IMR-90 (cell line): ENCODE measurements around the gene CALM1. TPM values are rescaled to one million over a fixed set of nuclear protein-coding genes. Genes with fewer than 3 reads are reported as not detected.

ENCODE experiments used
- ATAC-seq: fragments of 200-7000 bp; cut with Tn5 transposase; 2 replicates; pipeline ENCODE4 v1.9.1; 2020; ENCODE audit warnings: low read depth, mild to moderate bottlenecking, moderate library complexity
- BruUV-seq: library from RNA; stranded (reverse); fragments of 400-500 nt; replicated peaks from 2 replicates; lab custom pipeline; 2021; lab: Mats Ljungman, UMichigan
- CTCF ChIA-PET: fragments of 300-600 bp; formaldehyde crosslinking; extraction: SDS; loops from one replicate; lab custom pipeline; 2021; ENCODE audit warnings: antibody characterized with exemption; lab: Yijun Ruan, JAX
- POLR2A ChIA-PET: fragments of 300-600 bp; sonication (Branson Sonifier 250); formaldehyde crosslinking; loops from one replicate; lab custom pipeline; 2022; ENCODE audit warnings: antibody characterized with exemption; ENCODE audit not compliant: unreplicated experiment; lab: Charles Lee
- DNase-seq: peaks from one replicate; pipeline ENCODE4 v3.0.0; 2013
- H2AFZ ChIP-seq: replicated peaks from 2 replicates; pipeline ENCODE3; 2013; ENCODE audit warnings: low read length, mild to moderate bottlenecking; ENCODE audit not compliant: poor library complexity
- H2AK5ac ChIP-seq: 2 replicates; pipeline ENCODE4 v1.6.1; 2013; ENCODE audit warnings: low read depth, low read length, inconsistent platforms
- H2AK9ac ChIP-seq: replicated peaks from 2 replicates; pipeline ENCODE3; 2013; ENCODE audit warnings: mild to moderate bottlenecking, low read depth, low read length, moderate library complexity; ENCODE audit not compliant: poor library complexity
- H2BK120ac ChIP-seq: 2 replicates; pipeline ENCODE4 v1.6.1; 2013; ENCODE audit warnings: low read depth, low read length, inconsistent platforms
- H2BK15ac ChIP-seq: 3 replicates; pipeline ENCODE4 v1.6.1; 2013; ENCODE audit warnings: low read depth, low read length, inconsistent platforms
- H2BK20ac ChIP-seq: 2 replicates; pipeline ENCODE4 v1.6.1; 2013; ENCODE audit warnings: low read depth, mild to moderate bottlenecking, inconsistent platforms, low read length, moderate library complexity
- H2BK5ac ChIP-seq: 2 replicates; pipeline ENCODE4 v1.6.1; 2013; ENCODE audit warnings: mild to moderate bottlenecking, low read depth, low read length, inconsistent platforms; ENCODE audit not compliant: poor library complexity, severe bottlenecking
- H3K14ac ChIP-seq: replicated peaks from 2 replicates; pipeline ENCODE4 v1.6.1; 2013; ENCODE audit warnings: low read depth, low read length, inconsistent platforms
- H3K18ac ChIP-seq: 2 replicates; pipeline ENCODE4 v1.6.1; 2013; ENCODE audit warnings: low read depth, low read length, control low read depth
- H3K23ac ChIP-seq: 2 replicates; pipeline ENCODE4 v1.6.1; 2013; ENCODE audit warnings: low read depth, low read length, inconsistent platforms
- H3K27ac ChIP-seq: 2 replicates; pipeline ENCODE4 v1.5.1; 2013; ENCODE audit warnings: mild to moderate bottlenecking, control low read depth, low read length; ENCODE audit not compliant: insufficient read depth
- H3K27me3 ChIP-seq: 2 replicates; pipeline ENCODE4 v1.6.1; 2013; ENCODE audit warnings: low read length; ENCODE audit not compliant: control insufficient read depth, insufficient read depth
- H3K36me3 ChIP-seq: 2 replicates; pipeline ENCODE4 v1.6.1; 2013; ENCODE audit warnings: low read length, mixed read lengths; ENCODE audit not compliant: control insufficient read depth, insufficient read depth
- H3K4ac ChIP-seq: 2 replicates; pipeline ENCODE4 v1.6.1; 2013; ENCODE audit warnings: low read depth, low read length, inconsistent platforms
- H3K4me1 ChIP-seq: 2 replicates; pipeline ENCODE4 v1.6.1; 2013; ENCODE audit warnings: low read length, mixed read lengths; ENCODE audit not compliant: control insufficient read depth, insufficient read depth
- H3K4me2 ChIP-seq: 2 replicates; pipeline ENCODE4 v1.6.1; 2013; ENCODE audit warnings: low read depth, mild to moderate bottlenecking, control low read depth, low read length, moderate library complexity
- H3K4me3 ChIP-seq: 2 replicates; pipeline ENCODE4 v1.5.1; 2013; ENCODE audit warnings: low read depth, mild to moderate bottlenecking, control low read depth, low read length, moderate library complexity; ENCODE audit not compliant: insufficient read depth
- H3K56ac ChIP-seq: 2 replicates; pipeline ENCODE4 v1.6.1; 2013; ENCODE audit warnings: low read length, inconsistent platforms; ENCODE audit not compliant: insufficient read depth; ENCODE audit errors: extremely low read depth
- H3K79me1 ChIP-seq, 2 experiments: 2 replicates each; pipeline ENCODE4 v1.6.1; 2013; ENCODE audit warnings: low read length in 2 of 2, inconsistent platforms in 1 of 2, low read depth in 1 of 2
- H3K9ac ChIP-seq: 2 replicates; pipeline ENCODE4 v1.6.1; 2013; ENCODE audit warnings: low read depth, low read length, control low read depth
- H3K9me1 ChIP-seq: 2 replicates; pipeline ENCODE4 v1.6.1; 2013; ENCODE audit warnings: low read length, inconsistent platforms; ENCODE audit not compliant: insufficient read depth
- H3K9me3 ChIP-seq: 2 replicates; pipeline ENCODE4 v1.6.1; 2013; ENCODE audit warnings: low read length; ENCODE audit not compliant: control insufficient read depth, insufficient read depth
- H4K20me1 ChIP-seq: 2 replicates; pipeline ENCODE4 v1.6.1; 2013; ENCODE audit warnings: low read length, inconsistent platforms; ENCODE audit not compliant: insufficient read depth
- H4K5ac ChIP-seq: 2 replicates; pipeline ENCODE4 v1.6.1; 2013; ENCODE audit warnings: mild to moderate bottlenecking, low read depth, low read length, control low read depth
- H4K8ac ChIP-seq, 2 experiments: 2 replicates each; pipeline ENCODE4 v1.6.1; 2013; ENCODE audit warnings: low read depth in 2 of 2, low read length in 2 of 2, control low read depth in 1 of 2, inconsistent platforms in 1 of 2
- H4K91ac ChIP-seq: 2 replicates; pipeline ENCODE4 v1.6.1; 2013; ENCODE audit warnings: low read depth, low read length, inconsistent platforms; ENCODE audit not compliant: insufficient read depth
- BHLHE40 ChIP-seq: fragments of 150-350 bp; IDR thresholded peaks from 2 replicates; pipeline ENCODE4 v1.6.1; 2016; ENCODE audit warnings: mild to moderate bottlenecking, low read depth, low read length
- CEBPB ChIP-seq: IDR thresholded peaks from 2 replicates; pipeline ENCODE4 v1.6.1; 2012; ENCODE audit warnings: low read depth, low read length, improper control_type of control experiment
- CHD1 ChIP-seq: IDR thresholded peaks from 2 replicates; pipeline ENCODE4 v1.6.1; 2012; ENCODE audit warnings: low read depth, low read length, improper control_type of control experiment
- FOS ChIP-seq: fragments of 150-350 bp; IDR thresholded peaks from 2 replicates; pipeline ENCODE4 v1.6.1; 2016; ENCODE audit warnings: low read depth, low read length
- MAFK ChIP-seq: IDR thresholded peaks from 2 replicates; pipeline ENCODE4 v1.6.1; 2012; ENCODE audit warnings: low read depth, low read length, improper control_type of control experiment
- MAZ ChIP-seq: IDR thresholded peaks from 2 replicates; pipeline ENCODE4 v1.6.1; 2012; ENCODE audit warnings: low read depth, mild to moderate bottlenecking, low read length, improper control_type of control experiment, moderate library complexity, borderline replicate concordance
- MXI1 ChIP-seq: IDR thresholded peaks from 2 replicates; pipeline ENCODE4 v1.6.1; 2012; ENCODE audit warnings: low read depth, mild to moderate bottlenecking, low read length, moderate library complexity, borderline replicate concordance
- NFE2L2 ChIP-seq: fragments of 150-350 bp; IDR thresholded peaks from 2 replicates; pipeline ENCODE4 v1.6.1; 2016; ENCODE audit warnings: low read depth, mild to moderate bottlenecking, low read length
- POLR2A ChIP-seq: IDR thresholded peaks from 2 replicates; pipeline ENCODE4 v1.6.1; 2012; ENCODE audit warnings: mild to moderate bottlenecking, low read depth, low read length
- RAD21 ChIP-seq: IDR thresholded peaks from 2 replicates; pipeline ENCODE4 v1.6.1; 2012; ENCODE audit warnings: low read length, improper control_type of control experiment
- RCOR1 ChIP-seq: IDR thresholded peaks from 2 replicates; pipeline ENCODE4 v1.6.1; 2012; ENCODE audit warnings: mild to moderate bottlenecking, low read length, improper control_type of control experiment; ENCODE audit not compliant: insufficient replicate concordance
- RFX5 ChIP-seq: IDR thresholded peaks from 2 replicates; pipeline ENCODE4 v1.8.0; 2012; ENCODE audit warnings: low read depth, mild to moderate bottlenecking, low read length, moderate library complexity
- SMC3 ChIP-seq: fragments of 150-350 bp; IDR thresholded peaks from 2 replicates; pipeline ENCODE4 v1.6.1; 2016; ENCODE audit warnings: low read depth, mild to moderate bottlenecking, antibody characterized with exemption, low read length, moderate library complexity
- WGBS, 2 experiments: methylation state at CpG; one replicate each; pipeline versions ENCODE4 v1.1.5 to v1.1.7; 2013; ENCODE audit warnings: missing lambda C conversion rate in 2 of 2; ENCODE audit not compliant: insufficient read length in 1 of 2; ENCODE audit errors: extremely low coverage in 2 of 2; 5-methylcytosine and 5-hydroxymethylcytosine counted together
- dilution Hi-C: fragments of 300-500 bp; cut with HindIII; formaldehyde crosslinking; loops from one replicate; pipeline ENCODE4 v1.14.3; 2018; ENCODE audit warnings: low sequenced_read_pairs; ENCODE audit not compliant: unreplicated experiment
- in situ Hi-C: fragments of 300-500 bp; cut with MboI; formaldehyde crosslinking; loops from 3 replicates; pipeline ENCODE4 v1.14.3; 2019; ENCODE audit warnings: low sequenced_read_pairs, inconsistent platforms, mixed read lengths
- intact Hi-C: fragments of 100-400 bp; cut with micrococcal nuclease; formaldehyde crosslinking; loops from 2 replicates; pipeline ENCODE4 v1.10.0; 2022
- polyA plus RNA-seq, 3 experiments: library from polyadenylated mRNA; depleted of rRNA; stranded (reverse); fragments of >200 nt; gene quantifications; 2 replicates each; pipeline ENCODE4 v1.2.3, GENCODE V29; 2012; ENCODE audit warnings: low replicate concordance in 1 of 3
- total RNA-seq: library from RNA; depleted of rRNA; stranded (reverse); fragments of >200 nt; gene quantifications from 2 replicates; pipeline ENCODE4 v1.2.3, GENCODE V29; 2012
- TF ChIP-seq, protein P1 (sequence below): conservative IDR thresholded peaks from 2 replicates; pipeline ENCODE4 v1.5.1; 2012; ENCODE audit warnings: mild to moderate bottlenecking, low read depth, low read length, improper control_type of control experiment
- TF ChIP-seq, protein P2 (sequence below): fragments of 150-350 bp; IDR thresholded peaks from 2 replicates; pipeline ENCODE4 v1.6.1; 2017; ENCODE audit warnings: mild to moderate bottlenecking, antibody characterized with exemption, low read length, low read depth
- TF ChIP-seq, protein P3 (sequence below): fragments of 150-350 bp; IDR thresholded peaks from 2 replicates; pipeline ENCODE4 v1.6.1; 2016; ENCODE audit warnings: low read depth, mild to moderate bottlenecking, low read length, moderate library complexity, borderline replicate concordance

Gene CALM1
- total and polyA plus RNA-seq, 2 of the 4 experiments (the other 2 are of a cell fraction), result 72.9 to 188 TPM

- Histone ChIP-seq H3K56ac (no peak overlapping the region), H3K9me3 (no peaks in the 10 kb centered on the region), H3K9ac (no peak overlapping the region), H3K4ac (no peak overlapping the region), H2AK5ac (no peak overlapping the region), H3K18ac (no peak overlapping the region), H3K36me3 (no peaks in the 10 kb centered on the region), H4K91ac (no peak overlapping the region), H3K23ac (no peak overlapping the region), H3K27me3 (peaks cover 8% of the 10 kb centered on the region), H4K8ac (no peak overlapping the region), H2BK120ac (no peak overlapping the region), H3K9me1 (no peaks in the 10 kb centered on the region), H3K79me1 (no peaks in the 10 kb centered on the region), H4K20me1 (no peaks in the 10 kb centered on the region), H3K4me3 (no peak overlapping the region), H4K5ac (no peak overlapping the region), H2AK9ac (no peak overlapping the region), H2BK15ac (no peak overlapping the region), H2BK5ac (no peak overlapping the region), H2AFZ (no peak overlapping the region), H3K27ac (no peak overlapping the region), H3K14ac (no peak overlapping the region), H3K4me1 (no peaks in the 10 kb centered on the region), H2BK20ac (no peak overlapping the region), H3K4me2 (no peak overlapping the region)
- no TSS peak for BruUV-seq
- dilution Hi-C loops, result no loop called here
- in situ Hi-C loops, result no loop called here
- no CpG with 5 or more reads among the region's 2 CpGs for WGBS, 2 experiments
- TF ChIP-seq CEBPB, result no peak
- TF ChIP-seq RCOR1, result no peak
- TF ChIP-seq, protein P1, sequence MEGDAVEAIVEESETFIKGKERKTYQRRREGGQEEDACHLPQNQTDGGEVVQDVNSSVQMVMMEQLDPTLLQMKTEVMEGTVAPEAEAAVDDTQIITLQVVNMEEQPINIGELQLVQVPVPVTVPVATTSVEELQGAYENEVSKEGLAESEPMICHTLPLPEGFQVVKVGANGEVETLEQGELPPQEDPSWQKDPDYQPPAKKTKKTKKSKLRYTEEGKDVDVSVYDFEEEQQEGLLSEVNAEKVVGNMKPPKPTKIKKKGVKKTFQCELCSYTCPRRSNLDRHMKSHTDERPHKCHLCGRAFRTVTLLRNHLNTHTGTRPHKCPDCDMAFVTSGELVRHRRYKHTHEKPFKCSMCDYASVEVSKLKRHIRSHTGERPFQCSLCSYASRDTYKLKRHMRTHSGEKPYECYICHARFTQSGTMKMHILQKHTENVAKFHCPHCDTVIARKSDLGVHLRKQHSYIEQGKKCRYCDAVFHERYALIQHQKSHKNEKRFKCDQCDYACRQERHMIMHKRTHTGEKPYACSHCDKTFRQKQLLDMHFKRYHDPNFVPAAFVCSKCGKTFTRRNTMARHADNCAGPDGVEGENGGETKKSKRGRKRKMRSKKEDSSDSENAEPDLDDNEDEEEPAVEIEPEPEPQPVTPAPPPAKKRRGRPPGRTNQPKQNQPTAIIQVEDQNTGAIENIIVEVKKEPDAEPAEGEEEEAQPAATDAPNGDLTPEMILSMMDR, result no peak
- TF ChIP-seq RAD21, result no peak
- TF ChIP-seq CHD1, result no peak
- TF ChIP-seq MAZ, result no peak
- TF ChIP-seq, protein P2, sequence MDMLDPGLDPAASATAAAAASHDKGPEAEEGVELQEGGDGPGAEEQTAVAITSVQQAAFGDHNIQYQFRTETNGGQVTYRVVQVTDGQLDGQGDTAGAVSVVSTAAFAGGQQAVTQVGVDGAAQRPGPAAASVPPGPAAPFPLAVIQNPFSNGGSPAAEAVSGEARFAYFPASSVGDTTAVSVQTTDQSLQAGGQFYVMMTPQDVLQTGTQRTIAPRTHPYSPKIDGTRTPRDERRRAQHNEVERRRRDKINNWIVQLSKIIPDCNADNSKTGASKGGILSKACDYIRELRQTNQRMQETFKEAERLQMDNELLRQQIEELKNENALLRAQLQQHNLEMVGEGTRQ, result no peak
- TF ChIP-seq SMC3, result no peak
- no peak for TF ChIP-seq MXI1
- TF ChIP-seq RFX5, result no peak
- TF ChIP-seq, protein P3, sequence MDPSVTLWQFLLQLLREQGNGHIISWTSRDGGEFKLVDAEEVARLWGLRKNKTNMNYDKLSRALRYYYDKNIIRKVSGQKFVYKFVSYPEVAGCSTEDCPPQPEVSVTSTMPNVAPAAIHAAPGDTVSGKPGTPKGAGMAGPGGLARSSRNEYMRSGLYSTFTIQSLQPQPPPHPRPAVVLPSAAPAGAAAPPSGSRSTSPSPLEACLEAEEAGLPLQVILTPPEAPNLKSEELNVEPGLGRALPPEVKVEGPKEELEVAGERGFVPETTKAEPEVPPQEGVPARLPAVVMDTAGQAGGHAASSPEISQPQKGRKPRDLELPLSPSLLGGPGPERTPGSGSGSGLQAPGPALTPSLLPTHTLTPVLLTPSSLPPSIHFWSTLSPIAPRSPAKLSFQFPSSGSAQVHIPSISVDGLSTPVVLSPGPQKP, result no peak
- TF ChIP-seq FOS, result no peak
- no peak for TF ChIP-seq POLR2A
- TF ChIP-seq NFE2L2, result no peak
- TF ChIP-seq MAFK, result no peak
- no peak for TF ChIP-seq BHLHE40
- ATAC-seq (no peak), DNase-seq (no peak)
- intact Hi-C loops, result no loop called here
- ChIA-PET CTCF (no interaction called here), POLR2A (no interaction called here)
These were observed 43.8 kb downstream of the CALM1 start for GRCh38 chr14:90440592-90440991.
